ENCODE measurements around the gene PURB. TPM values are rescaled to one million over a fixed set of nuclear protein-coding genes. Genes with fewer than 3 reads are reported as not detected.
A peak's percentile ranks its signal among the peaks of the same experiment; 100 is the strongest.

The PURB gene
- total and polyA plus RNA-seq, 10 of the 15 experiments (the other 5 are each of a cell fraction or from before 2014, with no cell fraction given): 0.77 to 18.6 (median 8.9) TPM

GRCh38 chr7:44884621-44885393 is 523 bp downstream of the PURB start:
- Histone ChIP-seq H3K4me1 (ENCODE audit: control insufficient read depth, insufficient read depth, low read length) (0 out of 2 replicates have a peak, but pooled peaks cover 3% of the 10 kb centered on the region), H3K27ac (ENCODE audit: control insufficient read depth, insufficient read depth) (peak overlapping the region; percentile 81), H3K4me2 (ENCODE audit: control insufficient read depth, insufficient read depth) (peak overlapping the region; percentile 97), H3K9me3 (replicated peaks; ENCODE audit: control insufficient read depth, insufficient read depth, low read length) (no peaks in the 10 kb centered on the region), H3K36me3 (ENCODE audit: control insufficient read depth in 2 of 2, insufficient read depth in 2 of 2, low read length in 1 of 2) (0 out of 4 replicates have a peak, but pooled peaks cover 0 to 3% of the 10 kb centered on the region in 2 experiments), H3K27me3 (replicated peaks in 1 of 2; ENCODE audit: control insufficient read depth in 2 of 2, insufficient read depth in 2 of 2, low read length in 1 of 2) (no peaks in the 10 kb centered on the region), H4K20me1 (ENCODE audit: control insufficient read depth, insufficient read depth) (no peaks in the 10 kb centered on the region), H3K9ac (ENCODE audit: control insufficient read depth, insufficient read depth, low read length) (peak overlapping the region; percentile 79), H2AFZ (ENCODE audit: control insufficient read depth, low read depth, low read length) (no peak overlapping the region; the same call in 1 of the 2 replicates), H3K4me3 (peak overlapping the region; percentile 93), H3K79me2 (ENCODE audit: control insufficient read depth, insufficient read depth, low read length) (peaks cover 59% of the 10 kb centered on the region)
- ChIA-PET SMC1A (ENCODE audit: uncharacterized antibody, unreplicated experiment) (interaction anchor here (0.7 to 1.4 kb wide), 2 partner anchors 22 to 28 kb away, joined by 4 to 6 read pairs; no protein-coding TSS in a partner anchor), POLR2A (interaction anchor here (0.6 to 2.4 kb wide), 26 partner anchors 8 to 311 kb away, joined by 3 to 16 read pairs (median 3); partner anchors contain the start of genes CCM2, DDX56, H2AZ2 and OGDH), RAD21 (ENCODE audit: unreplicated experiment) (interaction anchor here (1.0 to 5.8 kb wide), 9 partner anchors 15 to 278 kb away, joined by 3 to 47 read pairs (median 4); partner anchors contain the start of genes CCM2, H2AZ2 and OGDH), CTCF (interaction anchor here (0.7 to 1.6 kb wide), 6 partner anchors 27 to 297 kb away, joined by 3 to 5 read pairs (median 3); no protein-coding TSS in a partner anchor)
- intact Hi-C loops (cut with micrococcal nuclease; ENCODE audit: unreplicated experiment) (loop anchor here (2.0 to 5.0 kb wide), 2 partner anchors 36 to 92 kb away; partner anchors contain the start of genes H2AZ2 and MYO1G), in situ Hi-C loops (cut with MboI) (no loop called here)
- peak; percentile 24 for ATAC-seq
- no peak for DNase-seq (ENCODE audit: low read depth, low spot score)
- FAIRE-seq: no peak
- no TSS peak for BruUV-seq (replicated peaks)
- 2% methylated on average over 95 of the region's 107 CpGs for WGBS (ENCODE audit: insufficient coverage, insufficient replicate concordance, low lambda C conversion rate, missing lambda C conversion rate)
- peak; percentile 68; the same call in 1 of the 2 replicates for TF ChIP-seq SIN3A (IDR thresholded peaks at IDR 0.05; ENCODE audit: low read depth, low read length)
- TF ChIP-seq LARP7 (IDR thresholded peaks at IDR 0.05): peak; percentile 84
- no peak for TF ChIP-seq RELA (IDR thresholded peaks at IDR 0.05; ENCODE audit: borderline replicate concordance, partially characterized antibody)
- TF ChIP-seq TCF3 (IDR thresholded peaks at IDR 0.05; ENCODE audit: borderline replicate concordance, insufficient read depth, low read depth, low read length): no peak
- TF ChIP-seq SMARCA5 (IDR thresholded peaks at IDR 0.05): no peak
- no peak for TF ChIP-seq KDM1A (IDR thresholded peaks at IDR 0.05; ENCODE audit: borderline replicate concordance)
- TF ChIP-seq NR2C2 (IDR thresholded peaks at IDR 0.05; ENCODE audit: borderline replicate concordance, control insufficient read depth, insufficient read length, low read depth): no peak
- no peak for TF ChIP-seq TARDBP (IDR thresholded peaks at IDR 0.05; ENCODE audit: borderline replicate concordance)
- no peak for TF ChIP-seq NRF1 (conservative IDR thresholded peaks at IDR 0.05; ENCODE audit: low read depth, low read length)
- TF ChIP-seq, protein P1, sequence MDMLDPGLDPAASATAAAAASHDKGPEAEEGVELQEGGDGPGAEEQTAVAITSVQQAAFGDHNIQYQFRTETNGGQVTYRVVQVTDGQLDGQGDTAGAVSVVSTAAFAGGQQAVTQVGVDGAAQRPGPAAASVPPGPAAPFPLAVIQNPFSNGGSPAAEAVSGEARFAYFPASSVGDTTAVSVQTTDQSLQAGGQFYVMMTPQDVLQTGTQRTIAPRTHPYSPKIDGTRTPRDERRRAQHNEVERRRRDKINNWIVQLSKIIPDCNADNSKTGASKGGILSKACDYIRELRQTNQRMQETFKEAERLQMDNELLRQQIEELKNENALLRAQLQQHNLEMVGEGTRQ (IDR thresholded peaks at IDR 0.05; ENCODE audit: borderline replicate concordance, low read depth, low read length): no peak
- no peak for TF ChIP-seq PML (IDR thresholded peaks at IDR 0.05; ENCODE audit: low read length)
- TF ChIP-seq SREBF2 (IDR thresholded peaks at IDR 0.05; ENCODE audit: low read length): no peak
- no peak for TF ChIP-seq ZBED1 (IDR thresholded peaks at IDR 0.05; ENCODE audit: borderline replicate concordance)
- TF ChIP-seq, protein P2, sequence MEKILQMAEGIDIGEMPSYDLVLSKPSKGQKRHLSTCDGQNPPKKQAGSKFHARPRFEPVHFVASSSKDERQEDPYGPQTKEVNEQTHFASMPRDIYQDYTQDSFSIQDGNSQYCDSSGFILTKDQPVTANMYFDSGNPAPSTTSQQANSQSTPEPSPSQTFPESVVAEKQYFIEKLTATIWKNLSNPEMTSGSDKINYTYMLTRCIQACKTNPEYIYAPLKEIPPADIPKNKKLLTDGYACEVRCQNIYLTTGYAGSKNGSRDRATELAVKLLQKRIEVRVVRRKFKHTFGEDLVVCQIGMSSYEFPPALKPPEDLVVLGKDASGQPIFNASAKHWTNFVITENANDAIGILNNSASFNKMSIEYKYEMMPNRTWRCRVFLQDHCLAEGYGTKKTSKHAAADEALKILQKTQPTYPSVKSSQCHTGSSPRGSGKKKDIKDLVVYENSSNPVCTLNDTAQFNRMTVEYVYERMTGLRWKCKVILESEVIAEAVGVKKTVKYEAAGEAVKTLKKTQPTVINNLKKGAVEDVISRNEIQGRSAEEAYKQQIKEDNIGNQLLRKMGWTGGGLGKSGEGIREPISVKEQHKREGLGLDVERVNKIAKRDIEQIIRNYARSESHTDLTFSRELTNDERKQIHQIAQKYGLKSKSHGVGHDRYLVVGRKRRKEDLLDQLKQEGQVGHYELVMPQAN (conservative IDR thresholded peaks at IDR 0.05): peak; percentile 53; the same call in 1 of the 2 replicates
- TF ChIP-seq RUNX3 (IDR thresholded peaks at IDR 0.05; ENCODE audit: low read length): peak; percentile 3; the same call in 1 of the 2 replicates
- TF ChIP-seq BACH1 (IDR thresholded peaks at IDR 0.05; ENCODE audit: borderline replicate concordance): peak; percentile 18; the same call in 1 of the 2 replicates
- TF ChIP-seq ZNF687 (IDR thresholded peaks at IDR 0.05): 0 out of 2 replicates have a peak, but pooled peaks have one; percentile 44
